GM21447 (cell line): Measurements from ENCODE around the gene ZNF648.
A peak's percentile ranks its signal among the peaks of the same experiment; 100 is the strongest.
"Not testable (repeated sequence)": the region's sequence is repeated elsewhere in the genome, so short reads cannot be mapped to it uniquely, and the experiment has no call there.

Source experiments
- ATAC-seq: cut with Tn5 transposase; IDR thresholded peaks from one replicate; pipeline ENCODE4 v1.9.1; 2021; ENCODE audit not compliant: unreplicated experiment

Gene ZNF648, protein sequence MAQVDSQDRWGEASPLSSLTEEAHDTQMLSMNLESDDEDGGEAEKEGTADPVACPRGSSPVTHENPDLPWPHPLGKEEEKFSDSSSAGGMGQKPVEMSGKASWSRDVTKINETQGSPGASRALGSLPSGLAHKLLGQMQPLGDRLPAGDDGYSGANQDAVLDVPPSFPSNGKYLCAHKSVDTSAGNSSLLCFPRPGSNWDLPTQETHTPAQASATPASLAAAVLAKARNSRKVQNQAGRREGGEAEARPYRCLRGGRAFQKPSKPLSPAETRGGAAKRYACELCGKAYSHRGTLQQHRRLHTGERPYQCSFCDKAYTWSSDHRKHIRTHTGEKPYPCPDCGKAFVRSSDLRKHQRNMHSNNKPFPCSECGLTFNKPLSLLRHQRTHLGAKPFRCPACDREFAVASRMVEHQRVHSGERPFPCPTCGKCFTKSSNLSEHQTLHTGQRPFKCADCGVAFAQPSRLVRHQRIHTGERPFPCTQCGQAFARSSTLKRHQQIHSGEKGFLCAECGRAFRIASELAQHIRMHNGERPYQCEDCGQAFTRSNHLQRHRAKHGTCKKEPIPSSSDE

DNA sequence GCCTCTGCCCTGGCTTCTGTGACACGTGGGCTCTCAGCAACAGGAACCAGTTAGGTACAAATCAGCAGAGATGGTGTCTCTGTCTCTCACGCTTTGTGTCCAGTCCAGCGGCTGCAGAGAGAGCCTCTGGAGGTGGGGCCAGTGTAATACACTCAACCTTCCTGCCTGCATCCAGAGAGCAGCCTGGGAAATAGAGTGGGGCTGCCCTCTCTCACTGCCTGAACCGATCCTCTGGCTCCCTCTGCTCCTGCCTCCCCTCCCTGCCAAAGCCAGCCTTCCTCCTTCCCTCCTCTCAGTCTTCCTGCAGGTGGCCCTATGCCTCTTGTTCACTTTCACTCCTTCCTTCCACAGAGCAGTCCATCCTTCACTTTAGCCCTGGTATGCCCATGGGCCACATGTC lies at the start of gene ZNF648:
ZNF648 (minus strand) TSS at position 119 of the 400 bp plus-strand sequence. CDS start 3,702 bp downstream, outside the sequence.
- no peak for ATAC-seq

DNA sequence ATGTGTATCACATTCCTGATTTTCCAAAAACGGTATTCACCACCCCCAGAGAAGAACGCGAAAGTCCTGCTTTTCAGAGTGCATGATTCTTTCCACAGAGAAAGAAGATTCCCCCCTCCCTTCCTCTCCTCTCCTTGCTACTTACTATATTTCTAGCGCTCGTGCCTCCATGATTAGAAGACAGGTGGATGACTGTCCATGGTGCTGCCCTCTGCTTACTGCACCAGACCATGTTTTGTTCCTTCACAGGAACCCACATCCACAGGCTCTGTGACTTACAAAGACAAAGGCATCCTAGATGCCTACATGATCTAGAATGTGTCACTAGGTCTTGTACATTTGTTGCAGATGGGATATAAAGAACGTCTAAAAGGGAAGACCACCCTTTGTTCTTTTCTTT lies 49.1 kb upstream of the ZNF648 start:
- ATAC-seq: no peak

GRCh38 chr1:182109771-182110170 lies 48.3 kb upstream of the ZNF648 start:
- no peak for ATAC-seq

DNA sequence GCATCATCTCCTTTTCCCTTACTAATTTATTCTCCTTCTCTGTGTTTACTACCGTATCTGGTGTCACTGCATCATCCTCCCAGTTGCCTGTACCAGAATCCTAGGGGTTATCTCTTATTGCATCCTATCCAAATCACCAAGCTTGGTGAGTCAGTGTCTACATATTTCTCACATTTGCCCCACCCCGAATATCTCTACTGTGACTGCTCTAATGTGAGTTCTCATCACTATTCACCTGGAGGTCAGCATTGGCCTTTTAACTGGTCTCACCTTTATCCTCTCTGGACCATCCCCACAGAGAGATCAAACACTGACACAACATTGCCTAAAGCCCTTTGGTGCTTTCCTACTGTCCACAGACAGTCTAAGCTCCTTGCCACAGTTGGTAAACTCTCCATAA lies 45.7 kb upstream of the ZNF648 start:
- no peak for ATAC-seq

GRCh38 chr1:182102043-182102416 lies 40.5 kb upstream of the ZNF648 start:
- ATAC-seq: no peak

- ATAC-seq: no peak
Measured at GRCh38 chr1:182101415-182102042, 40.0 kb upstream of the ZNF648 start.

- no peak for ATAC-seq
Measured at GRCh38 chr1:182098301-182098700, 36.8 kb upstream of the ZNF648 start.

DNA sequence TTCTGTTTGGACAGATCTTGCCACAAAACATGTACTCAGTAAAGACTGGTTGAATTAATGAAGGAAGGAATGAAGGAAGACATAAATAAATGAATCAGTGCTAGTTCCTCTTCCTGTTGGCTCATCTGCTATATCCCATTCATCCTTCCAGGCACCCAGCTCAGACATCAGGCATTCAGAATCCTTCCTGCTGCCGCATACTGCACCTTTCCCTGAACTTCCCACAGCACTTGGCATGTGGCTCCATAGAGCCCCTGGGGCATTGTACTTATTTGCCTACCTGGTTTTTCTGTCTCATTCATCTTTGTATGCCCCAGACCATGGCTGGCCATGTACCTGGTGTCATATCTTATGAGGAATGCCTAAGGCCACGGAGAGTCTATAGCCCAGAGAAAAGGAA lies 34.4 kb upstream of the ZNF648 start:
- no peak for ATAC-seq

DNA sequence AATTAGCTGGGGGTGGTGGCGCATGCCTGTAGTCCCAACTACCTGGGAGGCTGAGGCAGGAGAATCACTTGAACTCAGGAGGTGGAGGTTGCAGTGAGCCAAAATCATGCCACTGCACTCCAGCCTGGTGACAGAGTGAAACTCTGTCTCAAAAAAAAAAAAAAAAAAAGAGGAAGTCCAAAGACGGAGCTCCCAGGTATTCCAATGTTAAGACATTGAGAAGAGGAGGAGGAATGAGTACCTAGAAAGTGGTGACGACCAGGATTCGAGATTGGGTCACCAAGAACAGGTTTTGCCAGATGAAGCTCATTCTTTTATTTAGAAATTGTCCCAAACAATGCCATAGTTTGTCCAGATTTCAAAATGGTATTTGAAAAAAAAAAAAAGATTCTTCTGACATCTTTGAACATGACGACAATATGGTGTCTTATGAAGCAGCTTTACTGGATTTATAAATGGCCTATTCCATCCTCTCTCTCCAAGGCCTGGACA lies 33.0 kb upstream of the ZNF648 start:
- not testable (repeated sequence) for ATAC-seq

DNA sequence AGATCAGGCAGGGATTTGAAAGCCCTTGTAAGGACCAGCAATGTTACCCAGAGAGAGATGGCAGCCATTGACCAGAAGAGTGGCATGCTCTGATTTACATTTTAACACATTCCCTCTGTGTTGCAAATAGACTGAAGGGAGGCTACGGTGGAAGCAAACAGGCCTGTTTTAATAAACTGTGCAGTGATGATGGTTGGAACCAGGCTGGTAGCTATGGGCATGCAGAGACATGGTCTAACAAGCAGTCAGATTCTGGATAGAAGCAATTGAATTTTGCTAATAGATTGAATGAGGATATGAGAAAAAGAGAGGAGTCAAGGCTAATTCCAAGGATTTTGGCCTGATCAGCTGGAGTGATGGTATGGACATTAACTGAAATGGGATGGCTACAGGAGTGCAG lies 32.3 kb upstream of the ZNF648 start:
- ATAC-seq: no peak

DNA sequence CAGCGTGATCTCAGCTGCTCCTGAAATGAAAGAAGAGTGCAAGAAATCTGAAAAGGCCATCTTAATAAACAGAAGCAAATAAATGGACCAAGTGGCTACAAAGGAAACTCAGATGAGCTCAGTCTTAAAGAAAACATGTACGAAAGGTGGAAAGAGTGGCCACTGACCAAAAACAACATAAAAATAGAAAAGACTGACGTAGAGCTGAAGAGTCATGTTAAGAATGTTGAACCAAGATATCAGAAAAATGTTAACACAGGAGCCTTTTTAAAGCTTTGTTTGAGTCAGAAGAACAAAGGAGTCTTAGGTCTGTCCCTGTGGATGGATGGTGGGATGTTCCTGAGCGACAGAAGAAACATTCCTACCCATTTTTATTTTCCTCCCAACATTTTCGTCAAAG lies 30.8 kb upstream of the ZNF648 start:
- no peak for ATAC-seq

GRCh38 chr1:182091083-182091482 lies 29.6 kb upstream of the ZNF648 start:
- no peak for ATAC-seq

DNA sequence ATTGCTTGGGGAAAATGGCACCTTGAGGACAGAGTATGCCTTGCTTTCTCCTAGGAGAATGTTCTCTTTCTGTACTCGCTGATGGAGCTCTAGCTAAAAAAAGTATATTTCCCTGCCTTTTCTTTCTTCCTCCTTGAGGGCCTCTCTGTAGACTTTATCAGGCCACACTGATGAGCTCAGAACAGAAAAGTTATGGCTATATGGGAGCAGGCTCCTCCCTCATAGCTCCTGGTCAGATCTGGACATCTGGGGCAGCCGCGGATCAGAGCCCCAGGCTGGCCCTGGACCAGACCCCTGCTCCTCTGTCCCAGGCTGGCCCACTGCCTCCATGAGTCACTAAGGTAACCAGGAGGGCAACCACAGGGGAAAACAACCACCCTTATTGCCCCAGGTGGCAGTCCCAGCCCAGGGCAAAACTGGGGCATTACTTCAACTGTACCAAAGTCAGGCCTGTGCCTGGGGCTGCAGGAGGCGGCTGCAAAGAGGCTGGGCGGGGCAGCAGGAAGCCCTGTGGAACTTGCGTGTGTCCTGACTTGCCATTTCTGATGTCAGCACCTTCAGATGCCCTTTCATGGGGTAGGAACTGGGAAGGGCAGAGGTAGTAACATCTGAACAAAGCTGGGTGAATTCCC lies 26.3 kb upstream of the ZNF648 start:
- ATAC-seq: no peak

- no peak for ATAC-seq
Measured at GRCh38 chr1:182087304-182087703, 25.8 kb upstream of the ZNF648 start.

DNA sequence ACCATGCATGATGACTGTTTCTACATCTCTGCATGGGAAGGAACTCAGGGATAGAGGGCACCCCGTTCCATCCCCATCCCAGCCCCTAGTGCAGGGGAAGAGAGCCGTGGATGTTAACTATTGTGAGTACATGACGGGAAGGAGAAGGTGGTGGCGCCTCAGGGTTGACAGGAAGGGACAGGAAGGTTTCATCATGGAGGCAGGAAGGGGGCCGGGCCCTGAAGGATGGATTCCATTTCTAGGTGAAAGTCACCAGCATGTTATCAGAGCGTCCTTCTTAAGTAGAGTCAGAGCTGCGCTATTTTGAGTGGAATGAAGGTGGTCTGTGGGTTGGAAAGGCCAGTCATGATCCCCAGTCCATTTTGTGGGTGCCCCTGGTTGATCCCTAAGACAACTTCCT lies 25.1 kb upstream of the ZNF648 start:
- ATAC-seq: no peak

GRCh38 chr1:182086136-182086535 lies 24.6 kb upstream of the ZNF648 start:
- ATAC-seq: no peak

- no peak for ATAC-seq
Measured at GRCh38 chr1:182085726-182086125, 24.2 kb upstream of the ZNF648 start.

- ATAC-seq: peak; percentile 79
Measured at GRCh38 chr1:182084487-182085316, 23.2 kb upstream of the ZNF648 start.

GRCh38 chr1:182083851-182084486 lies 22.5 kb upstream of the ZNF648 start:
- no peak for ATAC-seq

- no peak for ATAC-seq
Measured at GRCh38 chr1:182080955-182081582, 19.6 kb upstream of the ZNF648 start.
